HepG2 (cell line): ENCODE measurements around the gene NTMT1. TPM values are rescaled to one million over a fixed set of nuclear protein-coding genes. Genes with fewer than 3 reads are reported as not detected.

ENCODE experiments used
- MAFG ChIP-seq: sonication (generic); formaldehyde crosslinking; IDR thresholded peaks from 2 replicates; pipeline ENCODE4 v1.5.1; 2020; ENCODE audit warnings: mild to moderate bottlenecking, missing genetic modification reagents
- MXD4 ChIP-seq: IDR thresholded peaks from 2 replicates; pipeline ENCODE4 v1.6.1; 2016; ENCODE audit warnings: mild to moderate bottlenecking, missing biosample characterization, missing genetic modification reagents
- NCOR1 ChIP-seq: fragments of 200-600 bp; sonication (generic); IDR thresholded peaks from 2 replicates; pipeline ENCODE4 v1.7.0; 2017; ENCODE audit warnings: antibody characterized with exemption, low read length, borderline replicate concordance
- PPARG ChIP-seq: conservative IDR thresholded peaks from 2 replicates; pipeline ENCODE4 v1.6.1; 2016; ENCODE audit warnings: missing biosample characterization, missing genetic modification reagents
- ZBTB34 ChIP-seq: sonication (generic); formaldehyde crosslinking; IDR thresholded peaks from 2 replicates; pipeline ENCODE4 v1.8.0; 2022; ENCODE audit warnings: mild to moderate bottlenecking, missing genetic modification reagents
- ZNF17 ChIP-seq: sonication (generic); formaldehyde crosslinking; IDR thresholded peaks from 2 replicates; pipeline ENCODE4 v1.5.0; 2020; ENCODE audit warnings: mild to moderate bottlenecking, missing genetic modification reagents
- ZNF407 ChIP-seq: sonication (generic); formaldehyde crosslinking; IDR thresholded peaks from one replicate; pipeline ENCODE4 v1.5.1; 2020; ENCODE audit warnings: mild to moderate bottlenecking, missing genetic modification reagents; ENCODE audit errors: not compliant biosample characterization
- ZNF563 ChIP-seq: sonication (generic); formaldehyde crosslinking; IDR thresholded peaks from 2 replicates; pipeline ENCODE4 v1.8.0; 2022; ENCODE audit warnings: mild to moderate bottlenecking, moderate library complexity, missing genetic modification reagents
- ZNF670 ChIP-seq: sonication (generic); formaldehyde crosslinking; IDR thresholded peaks from 2 replicates; pipeline ENCODE4 v1.8.0; 2022; ENCODE audit warnings: mild to moderate bottlenecking, missing genetic modification reagents, borderline replicate concordance
- ZNF781 ChIP-seq: sonication (generic); formaldehyde crosslinking; IDR thresholded peaks from 2 replicates; pipeline ENCODE4 v1.5.1; 2020; ENCODE audit warnings: borderline replicate concordance, mild to moderate bottlenecking, missing genetic modification reagents; ENCODE audit errors: not compliant biosample characterization
- polyA plus RNA-seq, 8 experiments: library from polyadenylated mRNA; depleted of rRNA in 3 of 8; stranded (reverse) in 7 of 8; unstranded in 1 of 8; fragments of >200 nt; fragmentation: Illumina TruSeq in 4 of 8; extraction: Trizol in 4 of 8; gene quantifications; 2 replicates each; pipeline versions ENCODE4 v1.2.1 to v1.2.3, GENCODE V29; 2011 to 2016; ENCODE audit warnings: low read depth in 4 of 8, missing spikeins in 1 of 8, mixed read lengths in 1 of 8; ENCODE audit not compliant: insufficient read depth in 1 of 8
- total RNA-seq, 5 experiments: library from RNA; depleted of rRNA; stranded (reverse); fragments of >200 nt; fragmentation: Illumina TruSeq; extraction: Trizol; gene quantifications; 2 replicates each; pipeline ENCODE4 v1.2.3, GENCODE V29; 2016; ENCODE audit warnings: low read depth in 1 of 5
- TF ChIP-seq, protein P1 (sequence below): IDR thresholded peaks from 2 replicates; pipeline ENCODE4 v1.6.1; 2012; ENCODE audit warnings: inconsistent platforms
- TF ChIP-seq, protein P2 (sequence below): sonication (generic); formaldehyde crosslinking; IDR thresholded peaks from 2 replicates; pipeline ENCODE4 v1.9.0; 2021; ENCODE audit warnings: missing genetic modification reagents, borderline replicate concordance
- TF ChIP-seq, protein P3 (sequence below): sonication (generic); formaldehyde crosslinking; IDR thresholded peaks from 2 replicates; pipeline ENCODE4 v1.4.0; 2020; ENCODE audit warnings: low read depth, mild to moderate bottlenecking, missing genetic modification reagents
- TF ChIP-seq, protein P4 (sequence below): sonication (generic); formaldehyde crosslinking; IDR thresholded peaks from 2 replicates; pipeline ENCODE4 v1.8.1; 2023; ENCODE audit warnings: mild to moderate bottlenecking, missing genetic modification reagents

NTMT1 gene
- total and polyA plus RNA-seq, 2 of the 13 experiments (the other 11 are each of a cell fraction or from before 2014, with no cell fraction given): 49.1 to 53.8 TPM

GRCh38 chr9:129606161-129607026, 19.6 kb upstream of the NTMT1 start (continued):
- TF ChIP-seq ZNF407 (CRISPR knock-in tag) (no peak), ZBTB34 (no peak), NCOR1 (peak; percentile 24; the same call in 1 of the 2 replicates), ZNF781 (peak; percentile 72), ZNF17 (CRISPR knock-in tag) (no peak), ZNF670 (CRISPR knock-in tag) (peak; percentile 67; the same call in 1 of the 2 replicates), MAFG (CRISPR knock-in tag) (no peak), ZNF563 (CRISPR knock-in tag) (no peak), PPARG (CRISPR knock-in tag) (peak; percentile 67; the same call in 1 of the 2 replicates), MXD4 (CRISPR knock-in tag) (no peak)
- TF ChIP-seq, protein P1, sequence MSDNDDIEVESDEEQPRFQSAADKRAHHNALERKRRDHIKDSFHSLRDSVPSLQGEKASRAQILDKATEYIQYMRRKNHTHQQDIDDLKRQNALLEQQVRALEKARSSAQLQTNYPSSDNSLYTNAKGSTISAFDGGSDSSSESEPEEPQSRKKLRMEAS: no peak
- TF ChIP-seq, protein P2, sequence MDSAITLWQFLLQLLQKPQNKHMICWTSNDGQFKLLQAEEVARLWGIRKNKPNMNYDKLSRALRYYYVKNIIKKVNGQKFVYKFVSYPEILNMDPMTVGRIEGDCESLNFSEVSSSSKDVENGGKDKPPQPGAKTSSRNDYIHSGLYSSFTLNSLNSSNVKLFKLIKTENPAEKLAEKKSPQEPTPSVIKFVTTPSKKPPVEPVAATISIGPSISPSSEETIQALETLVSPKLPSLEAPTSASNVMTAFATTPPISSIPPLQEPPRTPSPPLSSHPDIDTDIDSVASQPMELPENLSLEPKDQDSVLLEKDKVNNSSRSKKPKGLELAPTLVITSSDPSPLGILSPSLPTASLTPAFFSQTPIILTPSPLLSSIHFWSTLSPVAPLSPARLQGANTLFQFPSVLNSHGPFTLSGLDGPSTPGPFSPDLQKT (CRISPR knock-in tag): no peak
- TF ChIP-seq, protein P3, sequence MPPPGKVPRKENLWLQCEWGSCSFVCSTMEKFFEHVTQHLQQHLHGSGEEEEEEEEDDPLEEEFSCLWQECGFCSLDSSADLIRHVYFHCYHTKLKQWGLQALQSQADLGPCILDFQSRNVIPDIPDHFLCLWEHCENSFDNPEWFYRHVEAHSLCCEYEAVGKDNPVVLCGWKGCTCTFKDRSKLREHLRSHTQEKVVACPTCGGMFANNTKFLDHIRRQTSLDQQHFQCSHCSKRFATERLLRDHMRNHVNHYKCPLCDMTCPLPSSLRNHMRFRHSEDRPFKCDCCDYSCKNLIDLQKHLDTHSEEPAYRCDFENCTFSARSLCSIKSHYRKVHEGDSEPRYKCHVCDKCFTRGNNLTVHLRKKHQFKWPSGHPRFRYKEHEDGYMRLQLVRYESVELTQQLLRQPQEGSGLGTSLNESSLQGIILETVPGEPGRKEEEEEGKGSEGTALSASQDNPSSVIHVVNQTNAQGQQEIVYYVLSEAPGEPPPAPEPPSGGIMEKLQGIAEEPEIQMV (CRISPR knock-in tag): 0 out of 2 replicates have a peak, but pooled peaks have one; percentile 56
- TF ChIP-seq, protein P4, sequence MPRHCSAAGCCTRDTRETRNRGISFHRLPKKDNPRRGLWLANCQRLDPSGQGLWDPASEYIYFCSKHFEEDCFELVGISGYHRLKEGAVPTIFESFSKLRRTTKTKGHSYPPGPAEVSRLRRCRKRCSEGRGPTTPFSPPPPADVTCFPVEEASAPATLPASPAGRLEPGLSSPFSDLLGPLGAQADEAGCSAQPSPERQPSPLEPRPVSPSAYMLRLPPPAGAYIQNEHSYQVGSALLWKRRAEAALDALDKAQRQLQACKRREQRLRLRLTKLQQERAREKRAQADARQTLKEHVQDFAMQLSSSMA (CRISPR knock-in tag): no peak
